ENCODE results near the gene SRPK1. TPM values are rescaled to one million over a fixed set of nuclear protein-coding genes. Genes with fewer than 3 reads are reported as not detected.
A peak's percentile ranks its signal among the peaks of the same experiment; 100 is the strongest.

Gene SRPK1
- total and polyA plus RNA-seq, 2 of the 13 experiments (the other 11 are each of a cell fraction or from before 2014, with no cell fraction given), result 56.4 to 142 TPM

GRCh38 chr6:35795453-35796071, 125.3 kb downstream of the SRPK1 start:
- intact Hi-C loops (cut with micrococcal nuclease; ENCODE audit: unreplicated experiment) (no loop called here), in situ Hi-C loops (cut with HindIII; ENCODE audit: extremely low pct_ligation_motif_present, low pct_unique_long_range_greater_than_20kb) (no loop called here)
- FAIRE-seq (no peak), ATAC-seq (no peak), DNase-seq (ENCODE audit: low spot score) (no peak)
- peaks cover 1 to 19% of the 10 kb centered on the region in 2 experiments; a peak in 3 of 5 replicates for H3K27me3 ChIP-seq (ENCODE audit: control insufficient read depth in 1 of 2, insufficient read depth in 2 of 2, low read length in 2 of 2)
- TF ChIP-seq ZNF629 (CRISPR knock-in tag; conservative IDR thresholded peaks at IDR 0.05), result peak; percentile 48; the same call in 1 of the 2 replicates
- no peak for TF ChIP-seq ZNF383 (CRISPR knock-in tag; IDR thresholded peaks at IDR 0.05; ENCODE audit: borderline replicate concordance)
- POLR2A ChIA-PET, result no interaction called here
- no TSS peak for BruUV-seq (replicated peaks)
- WGBS (ENCODE audit: low lambda C conversion rate), result 38% methylated on average over 9 of the region's 11 CpGs
- H4K20me1 ChIP-seq (ENCODE audit: insufficient read depth, low read length), result no peaks in the 10 kb centered on the region
- H3K4me3 ChIP-seq (replicated peaks in 1 of 3; ENCODE audit: insufficient read depth in 1 of 3, low read depth in 2 of 3, low read length in 3 of 3), result no peak overlapping the region
- no peak overlapping the region for H2AFZ ChIP-seq (ENCODE audit: low read length)
- H3K36me3 ChIP-seq (replicated peaks in 1 of 2; ENCODE audit: control insufficient read depth in 1 of 2, insufficient read depth in 2 of 2, low read length in 2 of 2), result no peaks in the 10 kb centered on the region
- H3K27ac ChIP-seq (ENCODE audit: extremely low read length, insufficient read depth, low read length), result no peak overlapping the region
- H3K9ac ChIP-seq (ENCODE audit: insufficient read depth, low read depth, low read length), result no peak overlapping the region
- H3K4me1 ChIP-seq (ENCODE audit: insufficient read depth, low read length), result no peaks in the 10 kb centered on the region
- H3K79me2 ChIP-seq (ENCODE audit: insufficient read depth, low read length), result no peaks in the 10 kb centered on the region
- H3K9me3 ChIP-seq (ENCODE audit: low read length), result no peaks in the 10 kb centered on the region
- H3K4me2 ChIP-seq (ENCODE audit: low read depth, low read length), result no peak overlapping the region
- CTCF ChIA-PET (ENCODE audit: low intra/inter-chr PET ratio, low total read pairs), result no interaction called here

DNA sequence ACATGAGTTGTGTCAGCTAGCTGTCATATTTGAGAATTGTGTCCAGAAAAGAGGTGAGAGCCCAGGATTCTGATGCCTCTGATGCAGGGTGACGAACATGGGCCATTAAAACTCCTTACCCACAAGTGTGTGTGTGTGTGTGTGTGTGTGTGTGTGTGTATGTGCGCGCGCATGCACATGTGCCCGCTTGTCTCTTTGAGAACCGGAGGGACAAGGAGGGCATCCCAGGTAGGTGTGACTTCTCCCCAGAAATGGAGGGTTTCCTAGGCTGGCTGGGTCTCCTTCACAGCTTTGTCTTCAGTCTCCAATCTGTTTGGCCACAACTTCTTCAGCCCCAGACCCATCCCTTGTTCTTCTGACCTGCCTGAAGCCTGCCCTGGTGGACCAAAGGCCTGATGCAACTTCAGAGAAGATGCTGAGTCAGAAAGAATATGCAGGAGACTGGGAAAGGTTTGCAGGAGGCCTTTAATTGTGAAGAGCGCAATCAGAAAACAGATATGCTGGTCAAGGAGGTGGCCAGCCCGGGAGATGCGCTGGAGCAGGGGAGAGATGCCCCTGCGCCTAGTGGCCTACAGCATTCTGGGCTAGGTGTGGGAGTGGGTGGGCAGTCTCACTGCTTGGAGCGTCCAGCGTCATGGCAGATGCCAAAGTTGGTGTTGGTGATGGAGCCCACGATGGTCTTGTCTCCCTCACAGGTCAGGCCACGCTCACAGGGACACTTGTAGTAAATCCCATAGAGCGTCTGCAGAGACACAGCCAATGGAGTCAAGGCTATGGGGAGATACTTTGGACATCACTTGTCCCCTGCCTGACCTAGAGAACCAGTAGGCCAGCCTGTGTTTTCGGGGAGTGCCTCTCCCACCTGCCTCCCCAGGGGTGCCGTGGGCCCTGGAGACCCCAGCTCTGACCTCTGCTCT, 126.1 kb downstream of the SRPK1 start:
- Histone ChIP-seq H3K4me3 (replicated peaks in 1 of 3; ENCODE audit: insufficient read depth in 1 of 3, low read depth in 2 of 3, low read length in 3 of 3) (no peak overlapping the region), H3K9me3 (ENCODE audit: low read length) (no peaks in the 10 kb centered on the region), H3K9ac (ENCODE audit: insufficient read depth, low read depth, low read length) (no peak overlapping the region), H2AFZ (ENCODE audit: low read length) (no peak overlapping the region), H3K4me1 (ENCODE audit: insufficient read depth, low read length) (no peaks in the 10 kb centered on the region), H3K4me2 (ENCODE audit: low read depth, low read length) (no peak overlapping the region), H3K36me3 (replicated peaks in 1 of 2; ENCODE audit: control insufficient read depth in 1 of 2, insufficient read depth in 2 of 2, low read length in 2 of 2) (no peaks in the 10 kb centered on the region), H4K20me1 (ENCODE audit: insufficient read depth, low read length) (no peaks in the 10 kb centered on the region), H3K79me2 (ENCODE audit: insufficient read depth, low read length) (no peaks in the 10 kb centered on the region), H3K27ac (ENCODE audit: extremely low read length, insufficient read depth, low read length) (no peak overlapping the region), H3K27me3 (ENCODE audit: control insufficient read depth in 1 of 2, insufficient read depth in 2 of 2, low read length in 2 of 2) (peaks cover 1 to 22% of the 10 kb centered on the region in 2 experiments; a peak in 3 of 5 replicates)
- no TSS peak for BruUV-seq (replicated peaks)
- no peak for ATAC-seq
- ChIA-PET POLR2A (no interaction called here), CTCF (ENCODE audit: low intra/inter-chr PET ratio, low total read pairs) (no interaction called here)
- WGBS (ENCODE audit: low lambda C conversion rate), result 63% methylated on average over 12 of the region's 17 CpGs
- in situ Hi-C loops (cut with HindIII; ENCODE audit: extremely low pct_ligation_motif_present, low pct_unique_long_range_greater_than_20kb), result no loop called here
- no peak for DNase-seq (ENCODE audit: low spot score)
- intact Hi-C loops (cut with micrococcal nuclease; ENCODE audit: unreplicated experiment), result no loop called here
- FAIRE-seq, result no peak
- TF ChIP-seq ZFP37 (CRISPR knock-in tag; IDR thresholded peaks at IDR 0.05; ENCODE audit: borderline replicate concordance) (no peak), KLF13 (CRISPR knock-in tag; IDR thresholded peaks at IDR 0.05) (no peak), ZNF451 (CRISPR knock-in tag; IDR thresholded peaks at IDR 0.05) (no peak), ZKSCAN8 (CRISPR knock-in tag; IDR thresholded peaks at IDR 0.05; ENCODE audit: borderline replicate concordance) (no peak), NONO (IDR thresholded peaks at IDR 0.05) (no peak), NONO (CRISPR knock-in tag; conservative IDR thresholded peaks at IDR 0.05) (no peak), PBX2 (CRISPR knock-in tag; IDR thresholded peaks at IDR 0.05) (no peak), ZNF558 (CRISPR knock-in tag; IDR thresholded peaks at IDR 0.05; ENCODE audit: borderline replicate concordance) (no peak), E2F5 (CRISPR knock-in tag; conservative IDR thresholded peaks at IDR 0.05) (no peak), MAFF (IDR thresholded peaks at IDR 0.05; ENCODE audit: low read depth, low read length) (0 out of 2 replicates have a peak, but pooled peaks have one; percentile 9), ZNF30 (CRISPR knock-in tag; IDR thresholded peaks at IDR 0.05) (no peak), MAFK (conservative IDR thresholded peaks at IDR 0.05 in 1 of 2, IDR thresholded peaks at IDR 0.05 in 1 of 2; ENCODE audit: low read length in 2 of 2) (peak; percentile 45 to 48), ZNF124 (CRISPR knock-in tag; IDR thresholded peaks at IDR 0.05) (no peak)

All from HepG2 (cell line).